ENCODE results near the gene HTR7. TPM values are rescaled to one million over a fixed set of nuclear protein-coding genes. Genes with fewer than 3 reads are reported as not detected.

The HTR7 gene
- polyA plus RNA-seq, 1 donor (not counting 4 experiments of a cell fraction or from before 2014, with no cell fraction given) = 12.2 TPM

DNA sequence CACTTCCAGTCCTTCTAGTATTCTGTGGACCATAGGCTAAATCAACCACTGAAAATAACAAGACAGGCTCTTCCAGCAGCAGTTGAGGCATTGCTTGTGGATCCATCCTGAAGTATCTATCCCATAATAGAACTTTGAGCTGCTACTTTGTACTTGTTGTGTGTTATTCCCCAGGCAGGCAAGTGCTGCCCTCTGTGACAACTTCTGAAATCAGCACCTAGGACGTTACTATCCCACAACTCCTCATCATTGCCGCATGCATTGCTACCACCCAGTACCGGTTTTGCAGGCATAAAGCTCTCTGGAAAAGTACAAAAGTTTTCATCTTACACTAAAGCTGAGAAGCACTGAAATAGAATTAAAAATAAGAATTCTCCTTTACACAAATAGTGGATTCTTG lies 145.3 kb downstream of the HTR7 start:
- no peak overlapping the region for H3K9ac ChIP-seq (ENCODE audit: control insufficient read depth, extremely low read depth, insufficient read depth, low read length)
- TF ChIP-seq, protein P1, sequence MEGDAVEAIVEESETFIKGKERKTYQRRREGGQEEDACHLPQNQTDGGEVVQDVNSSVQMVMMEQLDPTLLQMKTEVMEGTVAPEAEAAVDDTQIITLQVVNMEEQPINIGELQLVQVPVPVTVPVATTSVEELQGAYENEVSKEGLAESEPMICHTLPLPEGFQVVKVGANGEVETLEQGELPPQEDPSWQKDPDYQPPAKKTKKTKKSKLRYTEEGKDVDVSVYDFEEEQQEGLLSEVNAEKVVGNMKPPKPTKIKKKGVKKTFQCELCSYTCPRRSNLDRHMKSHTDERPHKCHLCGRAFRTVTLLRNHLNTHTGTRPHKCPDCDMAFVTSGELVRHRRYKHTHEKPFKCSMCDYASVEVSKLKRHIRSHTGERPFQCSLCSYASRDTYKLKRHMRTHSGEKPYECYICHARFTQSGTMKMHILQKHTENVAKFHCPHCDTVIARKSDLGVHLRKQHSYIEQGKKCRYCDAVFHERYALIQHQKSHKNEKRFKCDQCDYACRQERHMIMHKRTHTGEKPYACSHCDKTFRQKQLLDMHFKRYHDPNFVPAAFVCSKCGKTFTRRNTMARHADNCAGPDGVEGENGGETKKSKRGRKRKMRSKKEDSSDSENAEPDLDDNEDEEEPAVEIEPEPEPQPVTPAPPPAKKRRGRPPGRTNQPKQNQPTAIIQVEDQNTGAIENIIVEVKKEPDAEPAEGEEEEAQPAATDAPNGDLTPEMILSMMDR (optimal IDR thresholded peaks at IDR 0.05 in 1 of 3, IDR thresholded peaks at IDR 0.05 in 1 of 3, conservative IDR thresholded peaks at IDR 0.05 in 1 of 3; ENCODE audit: extremely low read depth in 1 of 3, insufficient read depth in 2 of 3, low read length in 3 of 3) = peak in 1 of 3 experiments; percentile 31
- no peak for TF ChIP-seq EZH2 (IDR thresholded peaks at IDR 0.05; ENCODE audit: low read length)
- no peak overlapping the region for H3K27ac ChIP-seq (ENCODE audit: control insufficient read depth, insufficient read depth, low read length)
- no peaks in the 10 kb centered on the region for H3K27me3 ChIP-seq (ENCODE audit: control insufficient read depth, extremely low read depth, insufficient read depth, low read length)
- no peaks in the 10 kb centered on the region for H3K36me3 ChIP-seq (ENCODE audit: control insufficient read depth in 2 of 2, extremely low read depth in 1 of 2, insufficient read depth in 2 of 2, low read length in 2 of 2)
- no peak overlapping the region for H2AFZ ChIP-seq (ENCODE audit: control insufficient read depth, low read length)
- FAIRE-seq (no peak), DNase-seq (ENCODE audit: low read depth, low spot score) (no peak)
- H3K4me3 ChIP-seq (ENCODE audit: control insufficient read depth in 2 of 3, extremely low read depth in 1 of 3, insufficient read depth in 2 of 3, low read depth in 1 of 3, low read length in 3 of 3) = no peak overlapping the region
- H3K9me1 ChIP-seq (ENCODE audit: control insufficient read depth, extremely low read depth, insufficient read depth, low read length) = no peaks in the 10 kb centered on the region
- H3K9me3 ChIP-seq (ENCODE audit: control insufficient read depth, low read depth, low read length) = no peaks in the 10 kb centered on the region
- dilution Hi-C loops (cut with MboI; ENCODE audit: extremely low pct_ligation_motif_present, low sequenced_read_pairs) = no loop called here
- H3K4me1 ChIP-seq (ENCODE audit: control insufficient read depth, extremely low read depth, insufficient read depth, low read length) = no peaks in the 10 kb centered on the region
- H3K79me2 ChIP-seq (ENCODE audit: control insufficient read depth, insufficient read depth, low read length) = no peaks in the 10 kb centered on the region
- no peaks in the 10 kb centered on the region for H4K20me1 ChIP-seq (ENCODE audit: control insufficient read depth, extremely low read depth, insufficient read depth, low read length)
- no peak overlapping the region for H3K4me2 ChIP-seq (ENCODE audit: control insufficient read depth, extremely low read depth, insufficient read depth, low read depth, low read length)

DNA sequence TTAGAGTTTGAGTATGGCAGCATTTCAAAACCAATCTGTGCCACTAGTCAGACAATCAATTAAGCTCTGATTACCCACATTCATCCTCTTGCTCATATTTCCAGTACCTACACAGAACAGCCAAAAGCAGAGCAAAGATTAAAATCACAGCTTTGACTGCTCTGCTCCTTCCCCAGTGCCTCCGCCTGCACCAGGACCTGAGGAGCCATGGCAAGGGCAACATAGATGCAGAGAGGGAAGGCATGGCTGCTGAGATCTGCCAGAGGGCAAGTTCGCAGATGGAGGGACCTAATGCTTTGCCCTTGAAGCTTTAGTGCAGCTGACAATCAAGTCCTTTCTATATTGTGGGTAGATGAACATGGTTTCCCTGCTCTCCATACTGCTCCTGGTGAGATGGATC lies 148.1 kb downstream of the HTR7 start:
- Histone ChIP-seq H3K27me3 (ENCODE audit: control insufficient read depth, extremely low read depth, insufficient read depth, low read length) (no peaks in the 10 kb centered on the region), H3K36me3 (ENCODE audit: control insufficient read depth in 2 of 2, extremely low read depth in 1 of 2, insufficient read depth in 2 of 2, low read length in 2 of 2) (no peaks in the 10 kb centered on the region), H3K4me3 (ENCODE audit: control insufficient read depth in 2 of 3, extremely low read depth in 1 of 3, insufficient read depth in 2 of 3, low read depth in 1 of 3, low read length in 3 of 3) (no peak overlapping the region), H3K4me1 (ENCODE audit: control insufficient read depth, extremely low read depth, insufficient read depth, low read length) (no peaks in the 10 kb centered on the region), H3K4me2 (ENCODE audit: control insufficient read depth, extremely low read depth, insufficient read depth, low read depth, low read length) (no peak overlapping the region), H3K9ac (ENCODE audit: control insufficient read depth, extremely low read depth, insufficient read depth, low read length) (no peak overlapping the region), H4K20me1 (ENCODE audit: control insufficient read depth, extremely low read depth, insufficient read depth, low read length) (no peaks in the 10 kb centered on the region), H3K9me3 (ENCODE audit: control insufficient read depth, low read depth, low read length) (no peaks in the 10 kb centered on the region), H3K27ac (ENCODE audit: control insufficient read depth, insufficient read depth, low read length) (no peak overlapping the region), H2AFZ (ENCODE audit: control insufficient read depth, low read length) (no peak overlapping the region), H3K79me2 (ENCODE audit: control insufficient read depth, insufficient read depth, low read length) (no peaks in the 10 kb centered on the region), H3K9me1 (ENCODE audit: control insufficient read depth, extremely low read depth, insufficient read depth, low read length) (no peaks in the 10 kb centered on the region)
- no peak for TF ChIP-seq EZH2 (IDR thresholded peaks at IDR 0.05; ENCODE audit: low read length)
- TF ChIP-seq, protein P1 (optimal IDR thresholded peaks at IDR 0.05 in 1 of 3, IDR thresholded peaks at IDR 0.05 in 1 of 3, conservative IDR thresholded peaks at IDR 0.05 in 1 of 3; ENCODE audit: extremely low read depth in 1 of 3, insufficient read depth in 2 of 3, low read length in 3 of 3) = no peak
- FAIRE-seq (no peak), DNase-seq (ENCODE audit: low read depth, low spot score) (no peak)
- dilution Hi-C loops (cut with MboI; ENCODE audit: extremely low pct_ligation_motif_present, low sequenced_read_pairs) = no loop called here
